GM21717 (cell line): ENCODE results near the gene DRICH1.
"Not testable (repeated sequence)": the region's sequence is repeated elsewhere in the genome, so short reads cannot be mapped to it uniquely, and the experiment has no call there.

Experiments used
- ATAC-seq: cut with Tn5 transposase; IDR thresholded peaks from one replicate; pipeline ENCODE4 v1.9.1; 2021; ENCODE audit warnings: mild to moderate bottlenecking, moderate library complexity; ENCODE audit not compliant: unreplicated experiment

The DRICH1 gene, protein sequence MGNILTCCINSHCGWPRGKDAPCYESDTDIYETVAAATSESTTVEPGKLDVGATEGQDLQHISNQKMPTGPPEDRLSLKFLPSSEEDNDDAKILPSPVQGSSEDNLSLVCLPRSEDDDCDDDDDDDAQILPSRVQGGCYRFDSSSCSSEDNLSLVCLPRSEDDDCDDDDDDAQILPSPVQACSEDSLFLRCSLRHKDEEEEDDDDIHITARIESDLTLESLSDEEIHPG

GRCh38 chr22:23632178-23632577 lies at the start of gene DRICH1:
Gene DRICH1 (minus strand): TSS chr22:23632321. CDS start chr22:23632023, 298 bp downstream.
- no peak for ATAC-seq

DNA sequence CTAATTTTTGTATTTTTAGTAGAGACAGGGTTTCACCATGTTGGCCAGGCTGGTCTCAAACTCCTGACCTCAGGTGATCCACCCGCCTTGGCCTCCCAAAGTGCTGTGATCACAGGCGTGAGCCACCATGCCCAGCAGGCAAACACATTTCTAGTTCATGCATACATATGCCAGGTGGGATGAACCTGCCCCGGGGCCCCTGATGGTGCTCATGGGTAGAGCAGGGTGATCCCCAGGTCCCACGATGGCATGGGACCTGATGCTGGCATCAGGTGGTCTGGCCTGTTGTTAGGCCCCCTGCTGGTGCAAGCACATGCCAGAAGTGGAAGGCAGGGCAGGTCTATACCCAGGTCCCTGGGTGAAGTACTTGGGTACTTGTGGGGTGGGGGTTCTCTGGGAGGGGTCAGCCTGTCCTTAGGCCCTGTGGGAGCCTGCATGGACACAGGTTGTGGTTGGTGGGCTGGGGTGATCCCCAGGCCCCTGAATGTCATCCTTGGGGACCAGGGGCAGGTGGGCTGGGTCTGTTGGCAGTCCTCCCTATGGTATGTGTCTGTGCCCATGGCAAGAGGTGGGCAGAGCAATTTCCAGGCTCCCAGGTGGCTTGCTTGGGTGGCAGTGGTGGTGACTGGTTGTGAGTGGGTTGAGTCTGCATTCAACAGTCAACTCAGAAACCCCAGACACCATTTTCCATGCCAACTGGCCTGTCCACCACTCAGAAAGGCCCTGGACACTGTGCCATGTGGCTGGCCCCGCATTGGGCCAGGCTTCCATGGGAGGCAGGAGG lies 49.1 kb upstream of the DRICH1 start:
- ATAC-seq: no peak

DNA sequence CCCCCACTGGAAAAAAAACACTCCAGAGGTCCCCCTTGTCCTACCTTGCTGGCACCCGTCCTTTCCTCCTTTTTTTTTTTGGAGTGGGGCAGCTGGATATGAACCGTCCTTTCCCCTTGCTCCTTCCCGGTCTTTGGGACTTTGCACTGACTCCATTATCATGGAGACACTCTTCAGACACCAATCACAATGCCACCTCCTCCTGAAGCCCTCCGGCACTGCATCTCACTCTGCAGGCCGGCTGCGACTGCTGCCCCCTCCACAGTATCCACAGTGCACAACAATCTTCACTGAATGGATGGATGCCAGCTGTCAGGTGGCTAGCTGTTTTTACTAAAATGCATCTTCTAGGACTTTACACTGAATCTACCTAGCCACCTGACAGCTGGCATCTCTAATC lies 46.0 kb upstream of the DRICH1 start:
- no peak for ATAC-seq

DNA sequence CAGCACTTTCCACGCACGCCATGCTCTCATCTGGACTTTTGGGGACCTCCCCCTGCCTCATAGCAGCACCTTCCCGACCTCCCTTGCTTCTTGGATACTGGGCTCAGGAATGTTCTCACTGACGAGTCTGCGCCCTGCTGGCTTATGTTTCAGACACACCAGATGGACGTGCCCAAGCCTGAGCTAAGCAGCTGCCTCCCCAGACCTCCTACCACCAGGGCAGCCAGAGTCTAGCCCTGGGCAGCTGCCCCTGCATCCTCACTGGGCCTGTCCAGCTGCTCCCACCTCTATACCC lies 45.5 kb upstream of the DRICH1 start:
- no peak for ATAC-seq

- not testable (repeated sequence) for ATAC-seq
Observed at GRCh38 chr22:23676841-23677700, 45.0 kb upstream of the DRICH1 start.

DNA sequence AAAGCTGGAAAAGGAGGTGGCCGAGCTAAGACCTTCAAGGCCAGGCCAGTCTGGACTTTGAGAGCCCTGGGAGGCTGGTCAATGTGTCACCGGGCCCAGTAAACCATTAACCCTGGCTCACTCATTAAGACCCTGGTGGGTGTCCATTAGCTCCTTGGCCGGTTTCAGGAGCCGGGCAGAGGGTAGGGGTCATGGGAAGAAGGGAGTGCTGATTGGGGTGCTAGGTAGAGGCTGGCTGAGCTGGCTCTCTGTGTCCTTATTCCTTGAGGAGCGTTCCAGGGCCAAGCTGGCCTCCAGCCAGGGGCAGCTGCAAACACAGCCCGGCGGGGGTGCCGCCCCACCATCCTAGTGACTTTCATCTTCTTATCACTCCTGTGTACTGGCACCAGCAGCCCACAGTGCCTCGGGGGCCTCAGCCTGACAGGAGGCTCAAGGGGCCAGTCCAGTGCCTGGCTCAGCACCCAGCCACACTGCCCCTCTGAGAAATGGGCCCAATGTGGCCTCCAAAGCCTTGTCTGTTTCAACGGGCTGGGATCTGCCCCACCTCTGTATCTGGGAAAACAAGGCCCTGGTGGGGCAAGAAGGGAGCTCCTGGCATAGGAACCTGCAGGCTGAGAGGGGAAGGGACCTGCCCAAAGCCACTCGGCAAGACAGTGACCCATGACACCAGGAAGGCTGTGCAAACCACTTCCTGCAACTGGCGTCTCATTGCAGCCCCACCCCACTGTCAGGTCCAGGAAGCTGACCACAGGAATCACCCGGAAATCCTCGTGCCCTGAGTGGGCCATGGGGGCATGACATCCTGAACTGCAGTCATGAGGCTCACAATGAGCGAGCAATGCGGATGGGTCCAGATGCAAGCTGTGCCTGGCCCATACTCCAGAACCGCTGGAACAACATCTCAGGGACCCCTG lies 43.6 kb upstream of the DRICH1 start:
- no peak for ATAC-seq

DNA sequence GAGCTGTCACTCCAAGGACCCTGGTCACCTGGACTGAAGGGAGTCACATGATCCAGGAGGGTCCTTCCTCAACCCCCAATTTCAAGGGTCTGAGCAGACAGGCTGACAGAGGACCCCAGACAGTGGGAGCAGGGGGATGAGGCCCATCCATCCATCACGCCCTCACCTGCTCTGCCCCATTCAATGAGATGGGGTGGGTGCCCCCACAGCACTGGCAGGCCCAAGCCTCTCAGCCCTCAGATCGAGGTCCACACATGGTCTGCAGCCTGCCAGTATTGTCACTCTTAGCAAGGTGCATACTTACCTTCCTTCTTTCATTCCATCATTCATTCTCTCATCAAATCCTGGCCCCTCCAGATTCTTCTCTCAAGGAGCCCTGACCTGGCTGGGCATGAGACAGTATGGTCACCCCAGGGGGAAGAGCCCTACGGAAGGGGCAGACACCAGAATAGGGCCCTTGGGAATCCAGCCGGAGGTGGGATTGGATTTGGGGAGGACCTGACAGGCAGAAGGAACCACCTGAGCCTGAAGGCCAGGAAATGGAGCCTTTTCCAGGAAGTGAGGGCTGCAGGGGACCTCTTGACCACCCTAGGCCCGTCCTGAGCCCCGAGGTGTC lies 42.9 kb upstream of the DRICH1 start:
- not testable (repeated sequence) for ATAC-seq

GRCh38 chr22:23673826-23674690 lies 41.9 kb upstream of the DRICH1 start:
- ATAC-seq: no peak

DNA sequence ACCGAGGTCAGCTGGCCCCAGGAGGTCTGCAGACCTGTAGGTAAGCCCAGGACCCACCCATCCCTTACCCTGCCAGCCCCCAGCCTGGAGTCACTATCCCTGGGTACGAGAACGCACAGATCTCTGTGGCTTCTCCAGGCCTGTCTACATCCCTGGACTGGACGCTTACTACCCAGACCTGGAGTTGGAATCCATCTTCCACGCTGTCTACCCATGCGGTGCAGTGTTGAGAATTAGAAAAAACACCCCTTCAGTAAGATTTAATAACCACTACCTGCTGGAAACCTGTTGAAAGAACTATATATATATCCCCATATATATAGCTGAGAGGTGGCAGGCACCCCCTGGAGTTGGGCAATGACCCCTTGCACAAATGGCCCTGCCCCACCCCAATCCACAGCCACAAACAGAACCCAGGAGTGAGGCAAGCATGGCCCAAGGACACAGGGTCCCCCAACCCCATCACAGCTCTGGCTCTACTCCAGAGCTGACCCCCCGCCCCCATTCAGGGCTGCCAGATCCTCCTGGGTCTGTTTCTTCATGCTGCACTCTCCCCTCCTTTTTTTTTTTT lies 41.0 kb upstream of the DRICH1 start:
- ATAC-seq: no peak

DNA sequence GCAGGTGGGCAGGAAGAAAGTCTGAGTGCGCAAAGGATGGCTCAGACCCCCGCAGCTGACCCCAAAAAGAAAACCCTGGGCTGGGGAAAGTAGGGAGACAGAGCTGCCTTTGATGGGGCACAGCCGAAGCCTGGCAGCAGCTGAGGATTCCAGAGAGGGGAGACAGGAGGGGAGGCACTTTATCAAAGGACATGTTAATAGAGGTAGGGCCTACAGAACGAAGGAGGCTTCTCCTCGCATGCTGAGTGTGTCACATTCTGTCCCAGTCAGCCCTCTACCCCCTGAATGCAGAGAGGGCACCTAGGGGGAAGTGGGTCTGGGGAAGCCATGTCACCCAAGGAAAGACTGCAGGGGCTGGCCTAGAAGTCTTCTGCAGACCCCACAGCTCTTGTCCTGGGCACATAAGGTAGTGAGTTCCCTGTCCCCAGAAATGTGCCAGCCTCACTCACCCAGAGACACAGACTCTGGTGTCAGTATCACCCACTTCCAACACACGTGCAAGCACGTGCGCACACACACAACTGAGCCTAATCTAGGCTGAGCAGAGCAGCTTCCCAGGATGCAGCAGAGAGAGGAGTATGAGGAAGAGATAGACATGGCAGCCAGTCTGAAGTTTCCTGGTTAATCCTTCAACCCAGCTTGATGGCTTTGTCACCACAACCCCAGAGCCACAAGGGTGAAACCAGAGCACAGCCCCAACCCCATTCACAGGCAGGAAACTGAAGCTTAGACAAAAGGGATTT lies 40.4 kb upstream of the DRICH1 start:
- ATAC-seq: not testable (repeated sequence)

GRCh38 chr22:23671387-23671786 lies 39.3 kb upstream of the DRICH1 start:
- not testable (repeated sequence) for ATAC-seq

- ATAC-seq: no peak
Observed at GRCh38 chr22:23670378-23671295, 38.5 kb upstream of the DRICH1 start.

DNA sequence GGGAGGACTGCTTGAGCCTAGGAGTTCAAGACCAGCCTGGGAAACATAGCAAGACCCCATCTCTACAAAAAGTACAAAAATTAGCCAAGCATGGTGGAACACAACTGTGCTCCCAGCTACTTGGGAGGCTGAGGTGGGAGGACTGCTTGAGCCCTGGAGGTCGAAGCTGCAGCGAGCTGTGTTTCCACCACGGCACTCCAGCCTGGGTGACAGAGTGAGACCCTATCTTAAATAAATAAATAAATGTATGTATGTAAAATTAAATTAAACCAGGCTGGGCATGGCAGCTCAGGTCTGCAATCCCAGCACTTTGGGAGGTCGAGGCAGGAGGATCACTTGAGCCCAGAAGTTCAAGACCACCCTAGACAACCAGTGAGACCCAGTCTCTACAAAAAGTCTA lies 28.3 kb upstream of the DRICH1 start:
- not testable (repeated sequence) for ATAC-seq

GRCh38 chr22:23657727-23658126 lies 25.6 kb upstream of the DRICH1 start:
- no peak for ATAC-seq

DNA sequence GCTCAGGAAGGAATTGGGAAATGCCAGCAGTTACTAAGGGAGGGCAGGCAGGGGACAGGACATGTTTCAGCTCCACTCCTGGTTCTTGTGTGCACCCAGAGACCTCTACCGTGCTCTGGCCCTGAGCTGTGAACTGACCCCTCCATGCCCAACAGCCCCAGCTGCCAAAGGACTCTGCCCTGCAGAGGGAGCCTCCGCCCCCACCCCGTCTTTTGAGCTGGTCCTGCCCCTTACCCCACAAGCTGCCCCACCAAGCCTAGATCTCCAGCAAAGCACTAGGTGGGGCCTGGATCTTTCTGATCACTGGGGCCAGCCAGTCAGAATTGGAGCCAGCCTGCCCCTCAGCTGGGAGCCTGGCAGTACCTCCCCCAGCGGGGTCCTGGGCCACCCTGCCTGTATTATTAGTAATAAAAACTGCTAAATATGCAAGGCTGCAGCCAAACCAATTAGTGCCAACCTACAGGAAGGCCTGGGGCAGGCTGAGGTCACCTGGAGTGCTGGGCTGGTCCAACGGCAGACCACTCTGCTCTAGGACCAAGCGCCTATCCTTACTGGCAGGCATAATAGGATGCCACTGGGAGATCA lies 23.9 kb upstream of the DRICH1 start:
- no peak for ATAC-seq

GRCh38 chr22:23652711-23653110 lies 20.6 kb upstream of the DRICH1 start:
- ATAC-seq: no peak

- ATAC-seq: no peak
Observed at GRCh38 chr22:23652286-23652685, 20.2 kb upstream of the DRICH1 start.
